MG63 (cell line): ENCODE results near the gene RNF40. TPM values are rescaled to one million over a fixed set of nuclear protein-coding genes. Genes with fewer than 3 reads are reported as not detected.

Source experiments
- DNase-seq: peaks from one replicate; pipeline ENCODE4 v3.0.0-alpha.2; 2020
- H3K27me3 ChIP-seq: fragments of 250-450 bp; sonication (Bioruptor Pico); 2 replicates; pipeline ENCODE4 v1.5.1; 2020; ENCODE audit warnings: mild to moderate bottlenecking, moderate library complexity
- H3K36me3 ChIP-seq: fragments of 250-450 bp; sonication (Bioruptor Pico); 2 replicates; pipeline ENCODE4 v1.5.1; 2020; ENCODE audit warnings: mild to moderate bottlenecking, moderate library complexity
- H3K4me3 ChIP-seq: fragments of 250-450 bp; sonication (Bioruptor Pico); 2 replicates; pipeline ENCODE4 v1.5.1; 2020; ENCODE audit warnings: mild to moderate bottlenecking, moderate library complexity
- H3K9me3 ChIP-seq: fragments of 250-450 bp; sonication (Bioruptor Pico); 2 replicates; pipeline ENCODE4 v1.5.1; 2020; ENCODE audit warnings: mild to moderate bottlenecking, moderate library complexity
- total RNA-seq: library from RNA; depleted of rRNA; stranded (reverse); fragments of >200 nt; shearing (Covaris generic); gene quantifications from 2 replicates; pipeline ENCODE4 v1.2.3, GENCODE V29; 2014; ENCODE audit warnings: low replicate concordance

Gene RNF40
- total RNA-seq, 1 experiment from 2014 or later = 127 TPM

- DNase-seq = no peak
- no peaks in the 10 kb centered on the region for H3K27me3 ChIP-seq
- no peaks in the 10 kb centered on the region for H3K9me3 ChIP-seq
- H3K36me3 ChIP-seq = peaks cover 87% of the 10 kb centered on the region
- H3K4me3 ChIP-seq = no peak overlapping the region
Observed at GRCh38 chr16:30769379-30770089, 7.4 kb downstream of the RNF40 start.

GRCh38 chr16:30771726-30772125, 9.6 kb downstream of the RNF40 start:
- Histone ChIP-seq H3K36me3 (peaks cover 74% of the 10 kb centered on the region), H3K4me3 (no peak overlapping the region), H3K27me3 (no peaks in the 10 kb centered on the region), H3K9me3 (no peaks in the 10 kb centered on the region)
- no peak for DNase-seq

GRCh38 chr16:30773826-30774225, 11.7 kb downstream of the RNF40 start:
- Histone ChIP-seq H3K36me3 (peaks cover 61% of the 10 kb centered on the region), H3K9me3 (no peaks in the 10 kb centered on the region), H3K27me3 (no peaks in the 10 kb centered on the region), H3K4me3 (no peak overlapping the region)
- no peak for DNase-seq

GRCh38 chr16:30774367-30775130, 12.4 kb downstream of the RNF40 start:
- peak overlapping the region; percentile 85 for H3K4me3 ChIP-seq
- DNase-seq = no peak
- H3K9me3 ChIP-seq = no peaks in the 10 kb centered on the region
- no peaks in the 10 kb centered on the region for H3K27me3 ChIP-seq
- H3K36me3 ChIP-seq = peaks cover 59% of the 10 kb centered on the region

- peak overlapping the region; percentile 85 for H3K4me3 ChIP-seq
- DNase-seq = no peak
- H3K9me3 ChIP-seq = no peaks in the 10 kb centered on the region
- H3K27me3 ChIP-seq = no peaks in the 10 kb centered on the region
- H3K36me3 ChIP-seq = peaks cover 59% of the 10 kb centered on the region
Observed at GRCh38 chr16:30775131-30775391, 12.9 kb downstream of the RNF40 start.

GRCh38 chr16:30775392-30776188, 13.5 kb downstream of the RNF40 start:
- Histone ChIP-seq H3K27me3 (no peaks in the 10 kb centered on the region), H3K9me3 (no peaks in the 10 kb centered on the region), H3K4me3 (peak overlapping the region; percentile 85), H3K36me3 (peaks cover 54% of the 10 kb centered on the region)
- peak; percentile 92 for DNase-seq

- Histone ChIP-seq H3K4me3 (no peak overlapping the region), H3K36me3 (peaks cover 56% of the 10 kb centered on the region), H3K9me3 (no peaks in the 10 kb centered on the region), H3K27me3 (no peaks in the 10 kb centered on the region)
- DNase-seq = no peak
Observed at GRCh38 chr16:30777591-30778297, 15.6 kb downstream of the RNF40 start.

GRCh38 chr16:30778549-30779244, 16.6 kb downstream of the RNF40 start:
- Histone ChIP-seq H3K36me3 (peaks cover 60% of the 10 kb centered on the region), H3K9me3 (no peaks in the 10 kb centered on the region), H3K4me3 (no peak overlapping the region), H3K27me3 (no peaks in the 10 kb centered on the region)
- DNase-seq = no peak

- Histone ChIP-seq H3K9me3 (no peaks in the 10 kb centered on the region), H3K36me3 (peaks cover 56% of the 10 kb centered on the region), H3K27me3 (no peaks in the 10 kb centered on the region), H3K4me3 (no peak overlapping the region)
- DNase-seq = no peak
Observed at GRCh38 chr16:30779596-30779995, 17.5 kb downstream of the RNF40 start.

GRCh38 chr16:30780021-30780420, 17.9 kb downstream of the RNF40 start:
- Histone ChIP-seq H3K4me3 (no peak overlapping the region), H3K36me3 (peaks cover 53% of the 10 kb centered on the region), H3K9me3 (no peaks in the 10 kb centered on the region), H3K27me3 (no peaks in the 10 kb centered on the region)
- no peak for DNase-seq

- no peaks in the 10 kb centered on the region for H3K9me3 ChIP-seq
- H3K4me3 ChIP-seq = no peak overlapping the region
- H3K36me3 ChIP-seq = peaks cover 56% of the 10 kb centered on the region
- DNase-seq = no peak
- H3K27me3 ChIP-seq = no peaks in the 10 kb centered on the region
Observed at GRCh38 chr16:30780549-30780948, 18.4 kb downstream of the RNF40 start.

- Histone ChIP-seq H3K27me3 (no peaks in the 10 kb centered on the region), H3K9me3 (no peaks in the 10 kb centered on the region), H3K36me3 (peaks cover 60% of the 10 kb centered on the region), H3K4me3 (no peak overlapping the region)
- DNase-seq = no peak
Observed at GRCh38 chr16:30782486-30783279, 20.6 kb downstream of the RNF40 start.

GRCh38 chr16:30783280-30784109, 21.4 kb downstream of the RNF40 start:
- Histone ChIP-seq H3K9me3 (no peaks in the 10 kb centered on the region), H3K4me3 (no peak overlapping the region), H3K27me3 (no peaks in the 10 kb centered on the region), H3K36me3 (peaks cover 59% of the 10 kb centered on the region)
- no peak for DNase-seq

- H3K36me3 ChIP-seq = peaks cover 55% of the 10 kb centered on the region
- no peak for DNase-seq
- no peaks in the 10 kb centered on the region for H3K27me3 ChIP-seq
- no peak overlapping the region for H3K4me3 ChIP-seq
- H3K9me3 ChIP-seq = no peaks in the 10 kb centered on the region
Observed at GRCh38 chr16:30784215-30784614, 22.1 kb downstream of the RNF40 start.
